HG03066 (cell line): ENCODE results near the gene VWA2.

Experiments
- ATAC-seq: cut with Tn5 transposase; IDR thresholded peaks from one replicate; pipeline ENCODE4 v1.9.1; 2021; ENCODE audit warnings: low read depth; ENCODE audit not compliant: unreplicated experiment

Gene VWA2

GRCh38 chr10:114245121-114245791 is 6.2 kb downstream of the VWA2 start:
- no peak for ATAC-seq

- no peak for ATAC-seq
Measured at GRCh38 chr10:114246679-114247305, 7.7 kb downstream of the VWA2 start.

- no peak for ATAC-seq
Measured at GRCh38 chr10:114250236-114250635, 11.2 kb downstream of the VWA2 start.

GRCh38 chr10:114250716-114251115 is 11.7 kb downstream of the VWA2 start:
- no peak for ATAC-seq

- no peak for ATAC-seq
Measured at GRCh38 chr10:114252092-114252491, 13.0 kb downstream of the VWA2 start.

- no peak for ATAC-seq
Measured at GRCh38 chr10:114252883-114253282, 13.8 kb downstream of the VWA2 start.

- no peak for ATAC-seq
Measured at GRCh38 chr10:114255227-114255626, 16.2 kb downstream of the VWA2 start.

- no peak for ATAC-seq
Measured at GRCh38 chr10:114256008-114256765, 17.1 kb downstream of the VWA2 start.

- no peak for ATAC-seq
Measured at GRCh38 chr10:114256822-114257221, 17.8 kb downstream of the VWA2 start.

- no peak for ATAC-seq
Measured at GRCh38 chr10:114257498-114257897, 18.4 kb downstream of the VWA2 start.

GRCh38 chr10:114258274-114258840 is 19.3 kb downstream of the VWA2 start:
- ATAC-seq, result no peak

GRCh38 chr10:114259824-114260223 is 20.8 kb downstream of the VWA2 start:
- no peak for ATAC-seq

- no peak for ATAC-seq
Measured at GRCh38 chr10:114260366-114260765, 21.3 kb downstream of the VWA2 start.

GRCh38 chr10:114261076-114261475 is 22.0 kb downstream of the VWA2 start:
- no peak for ATAC-seq

- ATAC-seq, result no peak
Measured at GRCh38 chr10:114262496-114262895, 23.4 kb downstream of the VWA2 start.

GRCh38 chr10:114265392-114266053 is 26.5 kb downstream of the VWA2 start:
- ATAC-seq, result no peak

- no peak for ATAC-seq
Measured at GRCh38 chr10:114266521-114266920, 27.5 kb downstream of the VWA2 start.

- ATAC-seq, result no peak
Measured at GRCh38 chr10:114271075-114271778, 32.2 kb downstream of the VWA2 start.

- no peak for ATAC-seq
Measured at GRCh38 chr10:114271779-114272167, 32.7 kb downstream of the VWA2 start.

- ATAC-seq, result no peak
Measured at GRCh38 chr10:114272696-114273095, 33.6 kb downstream of the VWA2 start.
